Right lobe of liver (tissue), 6 donors: ENCODE results near the gene ACTN1. TPM values are rescaled to one million over a fixed set of nuclear protein-coding genes. Genes with fewer than 3 reads are reported as not detected.
A peak's percentile ranks its signal among the peaks of the same experiment; 100 is the strongest.

Source experiments
- ATAC-seq, 4 donors: fragments of 200-7000 bp; cut with Tn5 transposase; one replicate each; pipeline ENCODE4 v1.9.1; 2020; ENCODE audit warnings: mild to moderate bottlenecking in 4 of 4, moderate library complexity in 4 of 4
- DNase-seq, 3 donors: peaks; one replicate each; pipeline ENCODE4 v3.0.0-alpha.2; 2020
- H3K27ac ChIP-seq, 3 donors: fragments of 200-600 bp; one replicate each; pipeline ENCODE4 v1.8.0; 2022
- H3K27me3 ChIP-seq, 2 donors: fragments of 200-600 bp; one replicate each; pipeline ENCODE4 v1.8.0; 2022
- H3K36me3 ChIP-seq, 4 donors: fragments of 200-600 bp; sonication (generic) in 1 of 4; one replicate each; pipeline versions ENCODE4 v1.5.1 to v1.8.0; 2017 to 2022; ENCODE audit warnings: control low read depth in 1 of 4
- H3K4me1 ChIP-seq, 4 donors: fragments of 200-600 bp; sonication (generic) in 1 of 4; one replicate each; pipeline versions ENCODE4 v1.5.1 to v1.8.0; 2017 to 2022; ENCODE audit warnings: control low read depth in 1 of 4
- H3K4me3 ChIP-seq, 3 donors: fragments of 200-600 bp; one replicate each; pipeline ENCODE4 v1.8.0; 2022
- H3K9me3 ChIP-seq, 4 donors: fragments of 200-600 bp; sonication (generic) in 1 of 4; one replicate each; pipeline versions ENCODE4 v1.5.1 to v1.8.0; 2017 to 2022; ENCODE audit warnings: control low read depth in 1 of 4
- CTCF ChIP-seq, 4 donors: fragments of 200-600 bp in 3 of 4; fragments of 450-650 bp in 1 of 4; IDR thresholded peaks; one replicate each; pipeline versions ENCODE4 v1.5.1 to v1.8.0; 2016 to 2022; ENCODE audit warnings: antibody characterized with exemption in 4 of 4, mild to moderate bottlenecking in 2 of 4
- POLR2A ChIP-seq: fragments of 450-650 bp; IDR thresholded peaks from one replicate; pipeline ENCODE4 v1.6.1; 2017; ENCODE audit warnings: antibody characterized with exemption, mild to moderate bottlenecking
- WGBS: methylation state at CpG from one replicate; pipeline ENCODE4 v1.1.6; 2018; ENCODE audit warnings: low coverage, low lambda C conversion rate; ENCODE audit not compliant: insufficient coverage; ENCODE audit errors: missing lambda C conversion rate; 5-methylcytosine and 5-hydroxymethylcytosine counted together
- intact Hi-C, 2 donors: fragments of 100-400 bp; cut with DNase I; formaldehyde crosslinking; loops; one replicate each; pipeline versions ENCODE4 v1.11.2 to v1.14.1; 2022
- total RNA-seq, 6 experiments: library from RNA; depleted of rRNA in 2 of 6; stranded (reverse); fragments of >200 nt in 2 of 6; fragmentation: NEBNext Ultra II Directional in 3 of 6; extraction: Animal tissue kit (Norgen Biotek cat#: 25700) in 3 of 6; gene quantifications; one replicate each; pipeline versions ENCODE4 v1.1.0 to v1.2.4, GENCODE V29; 2016 to 2023
- donor health status: DM: no; HTN: yes; CAD: no.
- donor health status: DM: no; HTN: no; CAD: no.
- donor health status: DM: no; HTN: no; CAD: no.
- donor health status: DM: no; HTN: yes; CAD: no.
- donor health status: DM: no; HTN: yes; CAD: no.

The ACTN1 gene
- total RNA-seq, 6 experiments from 2014 or later: 53.1 to 145 (median 100) TPM

GRCh38 chr14:68994056-68994455 is 15.0 kb upstream of the ACTN1 start:
- Histone ChIP-seq H3K4me1 (no peaks in the 10 kb centered on the region), H3K9me3 (no peaks in the 10 kb centered on the region), H3K27ac (no peak overlapping the region), H3K27me3 (no peaks in the 10 kb centered on the region), H3K4me3 (no peak overlapping the region), H3K36me3 (no peaks in the 10 kb centered on the region)
- ATAC-seq: no peak
- DNase-seq: no peak
- WGBS: 74% methylated on average over 2 of the region's 2 CpGs
- TF ChIP-seq POLR2A (no peak), CTCF (IDR thresholded peaks at IDR 0.05) (no peak)
- intact Hi-C loops: loop anchor here in 1 of 2 donors (10.0 kb wide), 1 partner anchor 69 kb away; no protein-coding TSS in a partner anchor

GRCh38 chr14:68987653-68988036 is 8.5 kb upstream of the ACTN1 start:
- no peaks in the 10 kb centered on the region for H3K36me3 ChIP-seq
- no peak for DNase-seq
- peak in 1 of 4 donors; percentile 33 for ATAC-seq
- no peak overlapping the region for H3K4me3 ChIP-seq
- intact Hi-C loops: no loop called here
- H3K4me1 ChIP-seq: peaks cover 0 to 10% (median 4%) of the 10 kb centered on the region in 4 donors
- no peak overlapping the region for H3K27ac ChIP-seq
- TF ChIP-seq POLR2A: no peak
- TF ChIP-seq CTCF (IDR thresholded peaks at IDR 0.05): no peak
- H3K9me3 ChIP-seq: no peaks in the 10 kb centered on the region
- no peaks in the 10 kb centered on the region for H3K27me3 ChIP-seq
- no CpG with 5 or more reads among the region's 1 CpG for WGBS

- ATAC-seq: no peak
- 65% methylated on average over 2 of the region's 2 CpGs for WGBS
- TF ChIP-seq POLR2A (no peak), CTCF (IDR thresholded peaks at IDR 0.05) (no peak)
- Histone ChIP-seq H3K27me3 (no peaks in the 10 kb centered on the region), H3K4me1 (peaks cover 0 to 15% (median 7%) of the 10 kb centered on the region in 4 donors), H3K27ac (no peak overlapping the region), H3K4me3 (no peak overlapping the region), H3K9me3 (no peaks in the 10 kb centered on the region), H3K36me3 (no peaks in the 10 kb centered on the region)
- intact Hi-C loops: no loop called here
- DNase-seq: no peak
These were observed 8.0 kb upstream of the ACTN1 start for GRCh38 chr14:68986926-68987652.

- H3K27ac ChIP-seq: no peak overlapping the region
- ATAC-seq (no peak), DNase-seq (no peak)
- no peaks in the 10 kb centered on the region for H3K36me3 ChIP-seq
- 91% methylated on average over 2 of the region's 2 CpGs for WGBS
- intact Hi-C loops: no loop called here
- no peak for TF ChIP-seq POLR2A
- TF ChIP-seq CTCF (IDR thresholded peaks at IDR 0.05): no peak
- no peak overlapping the region for H3K4me3 ChIP-seq
- H3K9me3 ChIP-seq: no peaks in the 10 kb centered on the region
- H3K4me1 ChIP-seq: peaks cover 0 to 16% (median 7%) of the 10 kb centered on the region in 4 donors
- no peaks in the 10 kb centered on the region for H3K27me3 ChIP-seq
These were observed 7.1 kb upstream of the ACTN1 start for GRCh38 chr14:68986225-68986624.
